Smooth muscle cell (in vitro differentiated cells): Measurements from ENCODE around the gene CEND1. TPM values are rescaled to one million over a fixed set of nuclear protein-coding genes. Genes with fewer than 3 reads are reported as not detected.

ENCODE experiments used
- DNase-seq: peaks from one replicate; lab custom pipeline; 2025; ENCODE audit not compliant: unreplicated experiment; lab: John Stamatoyannopoulos, UW
- H2AFZ ChIP-seq: fragments of 200-600 bp; sonication (generic); 2 replicates; pipeline ENCODE4 v1.6.0; 2016; ENCODE audit warnings: antibody characterized with exemption, low read depth, mild to moderate bottlenecking
- H3F3A ChIP-seq: fragments of 200-600 bp; sonication (generic); 2 replicates; pipeline ENCODE4 v1.6.0; 2017; ENCODE audit warnings: antibody characterized with exemption, low read depth
- H3K27ac ChIP-seq: fragments of 200-600 bp; sonication (generic); 2 replicates; pipeline ENCODE4 v1.5.1; 2016; ENCODE audit warnings: low read depth, mild to moderate bottlenecking
- H3K27me3 ChIP-seq: fragments of 200-600 bp; sonication (generic); 2 replicates; pipeline ENCODE4 v1.6.1; 2016; ENCODE audit warnings: low read depth, mild to moderate bottlenecking
- H3K36me3 ChIP-seq: fragments of 200-600 bp; sonication (generic); 2 replicates; pipeline ENCODE4 v1.5.1; 2016; ENCODE audit warnings: low read depth
- H3K4me1 ChIP-seq: fragments of 200-600 bp; sonication (generic); 2 replicates; pipeline ENCODE4 v1.5.1; 2016; ENCODE audit warnings: low read depth
- H3K4me2 ChIP-seq: fragments of 200-600 bp; sonication (generic); 2 replicates; pipeline ENCODE4 v1.6.0; 2016; ENCODE audit warnings: mild to moderate bottlenecking
- H3K4me3 ChIP-seq: fragments of 200-600 bp; sonication (generic); 2 replicates; pipeline ENCODE4 v1.5.1; 2016; ENCODE audit warnings: mild to moderate bottlenecking
- H3K79me2 ChIP-seq: fragments of 200-600 bp; sonication (generic); 2 replicates; pipeline ENCODE4 v1.6.0; 2016; ENCODE audit warnings: low read depth, mild to moderate bottlenecking
- H3K9ac ChIP-seq: fragments of 200-600 bp; sonication (generic); 2 replicates; pipeline ENCODE4 v1.6.0; 2016; ENCODE audit warnings: low read depth
- H3K9me3 ChIP-seq: fragments of 200-600 bp; sonication (generic); replicated peaks from 2 replicates; pipeline ENCODE4 v1.5.1; 2016; ENCODE audit warnings: low read depth
- H4K20me1 ChIP-seq: fragments of 200-600 bp; sonication (generic); 2 replicates; pipeline ENCODE4 v1.6.0; 2016; ENCODE audit warnings: low read depth
- WGBS: methylation state at CpG from one replicate; pipeline ENCODE4 v1.1.7; 2016; ENCODE audit warnings: low lambda C conversion rate; 5-methylcytosine and 5-hydroxymethylcytosine counted together
- polyA plus RNA-seq: library from polyadenylated mRNA; unstranded; fragments of >200 nt; fragmentation: Nextera tagmentation; extraction: Ambion mirVana; gene quantifications from 2 replicates; pipeline ENCODE4 v1.2.1, GENCODE V29; 2016
- small RNA-seq: library from RNA; depleted of rRNA; stranded (forward); fragments of <200 nt; gene quantifications from one replicate; pipeline ENCODE3, GENCODE V24; 2014
- total RNA-seq: library from RNA; depleted of rRNA; stranded (reverse); fragments of >200 nt; gene quantifications from 2 replicates; pipeline ENCODE4 v1.2.3, GENCODE V29; 2014
- TF ChIP-seq, protein P1 (sequence below): fragments of 200-600 bp; sonication (generic); IDR thresholded peaks from 2 replicates; pipeline ENCODE4 v1.5.1; 2017; ENCODE audit warnings: borderline replicate concordance, mild to moderate bottlenecking, antibody characterized with exemption; ENCODE audit not compliant: insufficient read depth, poor library complexity, severe bottlenecking

The CEND1 gene
- total and polyA plus RNA-seq, 2 experiments from 2014 or later = 0.13 TPM; not detected in 1

GRCh38 chr11:737366-737765, 52.5 kb downstream of the CEND1 start:
- DNase-seq = no peak
- no peaks in the 10 kb centered on the region for H3K27me3 ChIP-seq
- TF ChIP-seq, protein P1, sequence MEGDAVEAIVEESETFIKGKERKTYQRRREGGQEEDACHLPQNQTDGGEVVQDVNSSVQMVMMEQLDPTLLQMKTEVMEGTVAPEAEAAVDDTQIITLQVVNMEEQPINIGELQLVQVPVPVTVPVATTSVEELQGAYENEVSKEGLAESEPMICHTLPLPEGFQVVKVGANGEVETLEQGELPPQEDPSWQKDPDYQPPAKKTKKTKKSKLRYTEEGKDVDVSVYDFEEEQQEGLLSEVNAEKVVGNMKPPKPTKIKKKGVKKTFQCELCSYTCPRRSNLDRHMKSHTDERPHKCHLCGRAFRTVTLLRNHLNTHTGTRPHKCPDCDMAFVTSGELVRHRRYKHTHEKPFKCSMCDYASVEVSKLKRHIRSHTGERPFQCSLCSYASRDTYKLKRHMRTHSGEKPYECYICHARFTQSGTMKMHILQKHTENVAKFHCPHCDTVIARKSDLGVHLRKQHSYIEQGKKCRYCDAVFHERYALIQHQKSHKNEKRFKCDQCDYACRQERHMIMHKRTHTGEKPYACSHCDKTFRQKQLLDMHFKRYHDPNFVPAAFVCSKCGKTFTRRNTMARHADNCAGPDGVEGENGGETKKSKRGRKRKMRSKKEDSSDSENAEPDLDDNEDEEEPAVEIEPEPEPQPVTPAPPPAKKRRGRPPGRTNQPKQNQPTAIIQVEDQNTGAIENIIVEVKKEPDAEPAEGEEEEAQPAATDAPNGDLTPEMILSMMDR = no peak
- no peaks in the 10 kb centered on the region for H3K4me1 ChIP-seq
- H3K79me2 ChIP-seq = no peaks in the 10 kb centered on the region
- H3K9me3 ChIP-seq = no peaks in the 10 kb centered on the region
- H2AFZ ChIP-seq = no peak overlapping the region
- no peaks in the 10 kb centered on the region for H3F3A ChIP-seq
- H3K4me2 ChIP-seq = no peak overlapping the region
- H3K27ac ChIP-seq = no peak overlapping the region
- H3K9ac ChIP-seq = no peak overlapping the region
- no peaks in the 10 kb centered on the region for H4K20me1 ChIP-seq
- 66% methylated on average over 11 of the region's 11 CpGs for WGBS
- H3K36me3 ChIP-seq = no peaks in the 10 kb centered on the region
- no peak overlapping the region for H3K4me3 ChIP-seq

Small RNA genes within 50 kb of the gene (small RNA-seq; reads per million reads assigned to genes)
- gene SNORA52 = not detected

Other genes starting within 250 kb of the CEND1 start
- gene LMNTD2, start 229.4 kb downstream of the CEND1 start, total RNA-seq = 3.2 TPM in 1 of 2 replicates, not detected in the other
- 3.6 and 9.3 TPM in 2 replicates for gene LMNTD2, start 229.4 kb downstream of the CEND1 start, polyA plus RNA-seq
- gene RASSF7, start 229.1 kb downstream of the CEND1 start, total RNA-seq = 18.6 and 21.7 TPM in 2 replicates
- gene RASSF7, start 229.1 kb downstream of the CEND1 start, polyA plus RNA-seq = 20.4 and 38.6 TPM in 2 replicates
- gene PHRF1, start 213.6 kb downstream of the CEND1 start, total RNA-seq = 11.6 and 13.7 TPM in 2 replicates
- 20.2 and 20.9 TPM in 2 replicates for gene PHRF1, start 213.6 kb downstream of the CEND1 start, polyA plus RNA-seq
- gene IRF7, start 174.1 kb downstream of the CEND1 start, total RNA-seq = 7.1 and 11.1 TPM in 2 replicates
- 12.7 and 14.3 TPM in 2 replicates for gene IRF7, start 174.1 kb downstream of the CEND1 start, polyA plus RNA-seq
- gene CDHR5, start 165.1 kb downstream of the CEND1 start, total RNA-seq = not detected in 2 replicates
- 0.37 TPM in 1 of 2 replicates, not detected in the other for gene CDHR5, start 165.1 kb downstream of the CEND1 start, polyA plus RNA-seq
- not detected in 2 replicates for gene SCT, start 162.9 kb downstream of the CEND1 start, total RNA-seq
- gene SCT, start 162.9 kb downstream of the CEND1 start, polyA plus RNA-seq = 1.4 and 2.2 TPM in 2 replicates
- gene DRD4, start 152.8 kb downstream of the CEND1 start, total RNA-seq = not detected in 2 replicates
- 2.7 and 3.1 TPM in 2 replicates for gene DRD4, start 152.8 kb downstream of the CEND1 start, polyA plus RNA-seq
- 18.7 and 19.0 TPM in 2 replicates for gene DEAF1, start 94.9 kb downstream of the CEND1 start, total RNA-seq
- gene DEAF1, start 94.9 kb downstream of the CEND1 start, polyA plus RNA-seq = 39.2 and 61.5 TPM in 2 replicates
- 5.5 and 9.0 TPM in 2 replicates for gene TMEM80, start 94.3 kb downstream of the CEND1 start, total RNA-seq
- gene TMEM80, start 94.3 kb downstream of the CEND1 start, polyA plus RNA-seq = 14.3 and 24.3 TPM in 2 replicates
- 47.9 and 74.9 TPM in 2 replicates for gene EPS8L2, start 83.9 kb downstream of the CEND1 start, total RNA-seq
- 37.7 and 133 TPM in 2 replicates for gene EPS8L2, start 83.9 kb downstream of the CEND1 start, polyA plus RNA-seq
- gene TALDO1, start 42.6 kb downstream of the CEND1 start, total RNA-seq = 100 and 103 TPM in 2 replicates
- gene TALDO1, start 42.6 kb downstream of the CEND1 start, polyA plus RNA-seq = 155 and 158 TPM in 2 replicates
- gene GATD1, start 12.6 kb downstream of the CEND1 start, total RNA-seq = 12.9 and 18.5 TPM in 2 replicates
- 11.7 and 20.2 TPM in 2 replicates for gene GATD1, start 12.6 kb downstream of the CEND1 start, polyA plus RNA-seq
- gene SLC25A22, start 8.2 kb upstream of the CEND1 start, total RNA-seq = 6.9 and 7.0 TPM in 2 replicates
- gene SLC25A22, start 8.2 kb upstream of the CEND1 start, polyA plus RNA-seq = 19.5 and 25.2 TPM in 2 replicates
- 8.7 and 11.8 TPM in 2 replicates for gene PIDD1, start 15.1 kb upstream of the CEND1 start, total RNA-seq
- 22.3 and 44.9 TPM in 2 replicates for gene PIDD1, start 15.1 kb upstream of the CEND1 start, polyA plus RNA-seq
- 472 and 511 TPM in 2 replicates for gene RPLP2, start 19.9 kb upstream of the CEND1 start, total RNA-seq
- 622 and 701 TPM in 2 replicates for gene RPLP2, start 19.9 kb upstream of the CEND1 start, polyA plus RNA-seq
- 12.4 and 14.8 TPM in 2 replicates for gene PNPLA2, start 28.8 kb upstream of the CEND1 start, total RNA-seq
- gene PNPLA2, start 28.8 kb upstream of the CEND1 start, polyA plus RNA-seq = 26.4 and 33.8 TPM in 2 replicates
- gene CRACR2B, start 37.8 kb upstream of the CEND1 start, total RNA-seq = 0.36 and 2.5 TPM in 2 replicates
- 0.10 and 10.5 TPM in 2 replicates for gene CRACR2B, start 37.8 kb upstream of the CEND1 start, polyA plus RNA-seq
- gene CD151, start 42.9 kb upstream of the CEND1 start, total RNA-seq = 214 and 256 TPM in 2 replicates
- 391 and 469 TPM in 2 replicates for gene CD151, start 42.9 kb upstream of the CEND1 start, polyA plus RNA-seq
- 38.0 and 51.4 TPM in 2 replicates for gene POLR2L, start 52.4 kb upstream of the CEND1 start, total RNA-seq
- gene POLR2L, start 52.4 kb upstream of the CEND1 start, polyA plus RNA-seq = 380 and 446 TPM in 2 replicates
- 50.2 and 68.2 TPM in 2 replicates for gene TSPAN4, start 52.8 kb upstream of the CEND1 start, total RNA-seq
- 153 and 179 TPM in 2 replicates for gene TSPAN4, start 52.8 kb upstream of the CEND1 start, polyA plus RNA-seq
- gene CHID1, start 120.7 kb upstream of the CEND1 start, total RNA-seq = 54.3 and 76.5 TPM in 2 replicates
- gene CHID1, start 120.7 kb upstream of the CEND1 start, polyA plus RNA-seq = 171 and 181 TPM in 2 replicates
- 32.2 and 35.8 TPM in 2 replicates for gene AP2A2, start 135.8 kb upstream of the CEND1 start, total RNA-seq
- 25.1 and 31.8 TPM in 2 replicates for gene AP2A2, start 135.8 kb upstream of the CEND1 start, polyA plus RNA-seq
- gene MUC6, start 246.6 kb upstream of the CEND1 start, total RNA-seq = not detected in 2 replicates
- gene MUC6, start 246.6 kb upstream of the CEND1 start, polyA plus RNA-seq = 0.39 TPM in 1 of 2 replicates, not detected in the other